ENCODE data around the gene USP12. TPM values are rescaled to one million over a fixed set of nuclear protein-coding genes. Genes with fewer than 3 reads are reported as not detected.

USP12 gene
- total RNA-seq, 4 donors from 2014 or later: 26.4 to 50.7 (median 31.7) TPM

GRCh38 chr13:27208514-27208913, 36.9 kb upstream of the USP12 start:
- H3K27me3 ChIP-seq: no peaks in the 10 kb centered on the region
- WGBS: 97% methylated on average over 1 of the region's 1 CpG
- TF ChIP-seq, protein P1, sequence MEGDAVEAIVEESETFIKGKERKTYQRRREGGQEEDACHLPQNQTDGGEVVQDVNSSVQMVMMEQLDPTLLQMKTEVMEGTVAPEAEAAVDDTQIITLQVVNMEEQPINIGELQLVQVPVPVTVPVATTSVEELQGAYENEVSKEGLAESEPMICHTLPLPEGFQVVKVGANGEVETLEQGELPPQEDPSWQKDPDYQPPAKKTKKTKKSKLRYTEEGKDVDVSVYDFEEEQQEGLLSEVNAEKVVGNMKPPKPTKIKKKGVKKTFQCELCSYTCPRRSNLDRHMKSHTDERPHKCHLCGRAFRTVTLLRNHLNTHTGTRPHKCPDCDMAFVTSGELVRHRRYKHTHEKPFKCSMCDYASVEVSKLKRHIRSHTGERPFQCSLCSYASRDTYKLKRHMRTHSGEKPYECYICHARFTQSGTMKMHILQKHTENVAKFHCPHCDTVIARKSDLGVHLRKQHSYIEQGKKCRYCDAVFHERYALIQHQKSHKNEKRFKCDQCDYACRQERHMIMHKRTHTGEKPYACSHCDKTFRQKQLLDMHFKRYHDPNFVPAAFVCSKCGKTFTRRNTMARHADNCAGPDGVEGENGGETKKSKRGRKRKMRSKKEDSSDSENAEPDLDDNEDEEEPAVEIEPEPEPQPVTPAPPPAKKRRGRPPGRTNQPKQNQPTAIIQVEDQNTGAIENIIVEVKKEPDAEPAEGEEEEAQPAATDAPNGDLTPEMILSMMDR (IDR thresholded peaks at IDR 0.05): no peak
- TF ChIP-seq POLR2AphosphoS5 (IDR thresholded peaks at IDR 0.05): no peak
- TF ChIP-seq POLR2A (IDR thresholded peaks at IDR 0.05): no peak
- no peak for TF ChIP-seq EP300 (IDR thresholded peaks at IDR 0.05)
- H3K36me3 ChIP-seq: no peaks in the 10 kb centered on the region
- H3K4me1 ChIP-seq: no peaks in the 10 kb centered on the region
- no peak overlapping the region for H3K4me3 ChIP-seq
- H3K27ac ChIP-seq: no peak overlapping the region
- H3K9me3 ChIP-seq: peaks cover 4% of the 10 kb centered on the region
- DNase-seq (ENCODE audit: low spot score in 2 of 2): no peak

GRCh38 chr13:27203854-27204253, 32.2 kb upstream of the USP12 start:
- WGBS: 72% methylated on average over 3 of the region's 3 CpGs
- no peak overlapping the region for H3K27ac ChIP-seq
- no peak for DNase-seq (ENCODE audit: low spot score in 2 of 2)
- TF ChIP-seq, protein P1 (IDR thresholded peaks at IDR 0.05): no peak
- TF ChIP-seq POLR2AphosphoS5 (IDR thresholded peaks at IDR 0.05) (no peak), EP300 (IDR thresholded peaks at IDR 0.05) (no peak), POLR2A (IDR thresholded peaks at IDR 0.05) (no peak)
- no peaks in the 10 kb centered on the region for H3K4me1 ChIP-seq
- no peaks in the 10 kb centered on the region for H3K9me3 ChIP-seq
- no peak overlapping the region for H3K4me3 ChIP-seq
- H3K36me3 ChIP-seq: no peaks in the 10 kb centered on the region
- no peaks in the 10 kb centered on the region for H3K27me3 ChIP-seq

DNA sequence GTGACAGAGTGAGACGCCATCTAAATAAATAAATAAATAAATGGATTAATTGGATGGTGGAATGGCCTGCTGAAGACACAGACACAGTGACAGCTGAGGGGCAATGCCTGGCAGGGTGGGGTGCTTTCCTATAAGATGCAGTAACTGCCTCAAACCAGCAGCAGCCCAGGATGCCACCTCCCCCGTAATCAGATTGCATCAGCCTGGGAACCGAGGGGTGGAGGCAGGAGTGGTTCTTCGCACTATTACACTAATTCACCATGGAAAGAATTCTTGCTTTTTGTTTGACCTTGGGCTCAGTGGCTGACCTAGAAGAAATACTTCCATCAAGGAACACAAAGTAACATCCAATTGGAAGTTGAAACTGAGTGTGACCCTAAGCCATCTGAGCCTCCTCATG, 31.6 kb upstream of the USP12 start:
- Histone ChIP-seq H3K36me3 (no peaks in the 10 kb centered on the region), H3K27ac (no peak overlapping the region), H3K4me3 (no peak overlapping the region), H3K27me3 (no peaks in the 10 kb centered on the region), H3K4me1 (no peaks in the 10 kb centered on the region), H3K9me3 (no peaks in the 10 kb centered on the region)
- TF ChIP-seq, protein P1 (IDR thresholded peaks at IDR 0.05): no peak
- TF ChIP-seq EP300 (IDR thresholded peaks at IDR 0.05) (no peak), POLR2AphosphoS5 (IDR thresholded peaks at IDR 0.05) (no peak), POLR2A (IDR thresholded peaks at IDR 0.05) (no peak)
- DNase-seq (ENCODE audit: low spot score in 2 of 2): no peak
- WGBS: 95% methylated on average over 4 of the region's 4 CpGs

GRCh38 chr13:27201661-27202060, 30.1 kb upstream of the USP12 start:
- WGBS: 81% methylated on average over 1 of the region's 1 CpG
- H3K36me3 ChIP-seq: no peaks in the 10 kb centered on the region
- H3K27ac ChIP-seq: no peak overlapping the region
- no peak for DNase-seq (ENCODE audit: low spot score in 2 of 2)
- no peaks in the 10 kb centered on the region for H3K4me1 ChIP-seq
- no peak for TF ChIP-seq POLR2A (IDR thresholded peaks at IDR 0.05)
- TF ChIP-seq POLR2AphosphoS5 (IDR thresholded peaks at IDR 0.05): no peak
- TF ChIP-seq, protein P1 (IDR thresholded peaks at IDR 0.05): no peak
- no peak for TF ChIP-seq EP300 (IDR thresholded peaks at IDR 0.05)
- no peaks in the 10 kb centered on the region for H3K27me3 ChIP-seq
- no peaks in the 10 kb centered on the region for H3K9me3 ChIP-seq
- H3K4me3 ChIP-seq: no peak overlapping the region

DNA sequence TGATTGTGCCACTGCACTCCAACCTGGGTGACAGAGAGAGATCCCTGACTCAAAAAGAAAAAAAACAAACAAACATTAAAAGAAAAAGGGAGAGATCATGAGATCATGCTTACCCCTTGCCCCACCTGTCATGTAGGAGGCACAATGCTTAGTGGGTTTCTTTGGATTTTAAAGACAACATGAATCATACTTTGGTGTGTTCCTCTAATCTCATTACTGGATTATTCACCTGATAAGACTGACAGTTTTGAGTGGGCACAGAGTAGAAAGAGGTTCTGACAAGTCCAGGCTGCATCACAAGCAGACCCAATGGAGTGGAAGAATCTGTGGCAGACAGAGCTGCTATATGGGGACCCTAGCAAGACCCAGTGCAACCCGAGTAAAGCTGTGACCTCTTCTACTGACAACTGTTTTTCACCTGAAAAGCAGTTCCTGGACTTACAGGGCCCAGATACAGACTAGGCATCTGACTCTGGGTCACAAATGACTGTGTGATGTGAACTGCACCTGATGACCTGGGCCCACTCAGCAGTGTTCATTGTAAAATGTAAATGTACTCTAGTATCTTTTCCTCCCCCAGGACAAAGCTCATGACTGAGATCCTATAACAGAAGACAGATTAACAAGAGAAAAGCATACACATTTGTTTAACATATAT, 28.9 kb upstream of the USP12 start:
- peaks cover under 1% of the 10 kb centered on the region for H3K4me1 ChIP-seq

More for the DNA sequence above, 28.9 kb upstream of the USP12 start:
- H3K27me3 ChIP-seq: peaks cover 3% of the 10 kb centered on the region
- no peaks in the 10 kb centered on the region for H3K36me3 ChIP-seq
- DNase-seq (ENCODE audit: low spot score in 2 of 2): no peak
- no peak overlapping the region for H3K4me3 ChIP-seq
- WGBS: 50% methylated on average over 1 of the region's 1 CpG
- H3K9me3 ChIP-seq: no peaks in the 10 kb centered on the region
- no peak overlapping the region for H3K27ac ChIP-seq
- TF ChIP-seq, protein P1 (IDR thresholded peaks at IDR 0.05): no peak
- TF ChIP-seq POLR2AphosphoS5 (IDR thresholded peaks at IDR 0.05) (no peak), POLR2A (IDR thresholded peaks at IDR 0.05) (no peak), EP300 (IDR thresholded peaks at IDR 0.05) (no peak)

All from suprapubic skin (tissue), 4 donors.